K562 (cell line): Measurements from ENCODE around the gene VKORC1. TPM values are rescaled to one million over a fixed set of nuclear protein-coding genes. Genes with fewer than 3 reads are reported as not detected.

ENCODE experiments used
- CC2D1A ChIP-seq: fragments of 450-650 bp; IDR thresholded peaks from 2 replicates; pipeline ENCODE4 v1.6.1; 2017; ENCODE audit warnings: mild to moderate bottlenecking
- DDX20 ChIP-seq: fragments of 450-650 bp; IDR thresholded peaks from 2 replicates; pipeline ENCODE4 v1.6.1; 2016; ENCODE audit warnings: missing genetic modification characterization, low read depth, mild to moderate bottlenecking, missing compliant biosample characterization, moderate library complexity
- HDAC3 ChIP-seq: fragments of 450-650 bp; IDR thresholded peaks from 2 replicates; pipeline ENCODE4 v1.6.1; 2018; ENCODE audit warnings: borderline replicate concordance, mild to moderate bottlenecking, moderate library complexity; ENCODE audit not compliant: partially characterized antibody
- HNRNPL ChIP-seq: fragments of 200-400 bp; formaldehyde crosslinking; IDR thresholded peaks from 2 replicates; pipeline ENCODE4 v1.6.1; 2017; ENCODE audit warnings: low read depth, mild to moderate bottlenecking, low read length
- MCM2 ChIP-seq: fragments of 450-650 bp; IDR thresholded peaks from 2 replicates; pipeline ENCODE4 v1.6.1; 2017; ENCODE audit warnings: low read depth, mild to moderate bottlenecking
- MCM5 ChIP-seq: fragments of 450-650 bp; IDR thresholded peaks from 2 replicates; pipeline ENCODE4 v1.6.1; 2016; ENCODE audit warnings: low read depth
- MXI1 ChIP-seq: IDR thresholded peaks from 2 replicates; pipeline ENCODE4 v1.6.1; 2011; ENCODE audit warnings: low read depth, mild to moderate bottlenecking, improper control_type of control experiment, low read length
- POU5F1 ChIP-seq: fragments of 150-350 bp; IDR thresholded peaks from 2 replicates; pipeline ENCODE4 v1.6.1; 2014; ENCODE audit warnings: borderline replicate concordance, low read length, low read depth, mild to moderate bottlenecking; ENCODE audit not compliant: partially characterized antibody
- SAP30 ChIP-seq: fragments of 200-600 bp; sonication (generic); IDR thresholded peaks from 2 replicates; pipeline ENCODE4 v1.6.1; 2012; ENCODE audit warnings: borderline replicate concordance, low read depth, mild to moderate bottlenecking, moderate library complexity, low read length, control low read depth, inconsistent platforms; ENCODE audit not compliant: insufficient read depth, poor library complexity, severe bottlenecking
- SMARCC2 ChIP-seq: fragments of 450-650 bp; IDR thresholded peaks from 2 replicates; pipeline ENCODE4 v1.6.1; 2017; ENCODE audit warnings: antibody characterized with exemption, moderate library complexity, mild to moderate bottlenecking, low read depth
- SMC3 ChIP-seq: conservative IDR thresholded peaks from 2 replicates; pipeline ENCODE4 v1.6.1; 2011; ENCODE audit warnings: low read depth, low read length, improper control_type of control experiment; ENCODE audit not compliant: insufficient read depth
- TBP ChIP-seq: optimal IDR thresholded peaks from 2 replicates; pipeline ENCODE3; 2011; ENCODE audit warnings: low read depth, low read length, improper control_type of control experiment
- U2AF1 ChIP-seq: fragments of 200-400 bp; formaldehyde crosslinking; optimal IDR thresholded peaks from 2 replicates; pipeline ENCODE3; 2017; ENCODE audit warnings: mild to moderate bottlenecking, low read depth, low read length, moderate library complexity
- ZNF217 ChIP-seq: sonication (generic); formaldehyde crosslinking; IDR thresholded peaks from 2 replicates; pipeline ENCODE4 v1.8.0; 2022; ENCODE audit warnings: mild to moderate bottlenecking, missing genetic modification reagents
- ZNF3 ChIP-seq: fragments of 250-450 bp; sonication (Bioruptor Pico); IDR thresholded peaks from 2 replicates; pipeline ENCODE4 v1.5.0; 2021; ENCODE audit warnings: mild to moderate bottlenecking, moderate library complexity
- ZNF644 ChIP-seq: fragments of 200-800 bp; sonication (Bioruptor generic); IDR thresholded peaks from 2 replicates; pipeline ENCODE4 v1.6.1; 2016; ENCODE audit warnings: low read depth, missing genetic modification characterization, missing compliant biosample characterization
- ZNF717 ChIP-seq: fragments of 250-450 bp; sonication (Bioruptor Pico); IDR thresholded peaks from 2 replicates; pipeline ENCODE4 v1.5.0; 2021
- ZSCAN32 ChIP-seq: fragments of 450-650 bp; formaldehyde crosslinking; IDR thresholded peaks from 2 replicates; pipeline ENCODE4 v1.4.0; 2020; ENCODE audit warnings: mild to moderate bottlenecking, moderate library complexity
- polyA plus RNA-seq, 8 experiments: library from polyadenylated mRNA; depleted of rRNA in 4 of 8; stranded (reverse) in 5 of 8; unstranded in 3 of 8; fragments of >200 nt; fragmentation: Nextera tagmentation in 2 of 8; fragmentation: Illumina TruSeq in 1 of 8; extraction: Ambion mirVana in 2 of 8; extraction: Trizol in 1 of 8; gene quantifications; 2 replicates each; pipeline versions ENCODE4 v1.2.1 to v1.2.3, GENCODE V29; 2011 to 2014; ENCODE audit warnings: inconsistent platforms in 1 of 8, missing spikeins in 1 of 8
- total RNA-seq, 7 experiments: library from RNA; depleted of rRNA in 6 of 7; stranded (reverse); fragments of >200 nt in 6 of 7; fragmentation: Illumina TruSeq in 2 of 7; extraction: Trizol in 2 of 7; gene quantifications; 2 replicates each; pipeline versions ENCODE4 v1.2.1 to v1.2.3, GENCODE V29; 2011 to 2021; ENCODE audit warnings: low replicate concordance in 1 of 7
- TF ChIP-seq, protein P1 (sequence below): sonication (generic); formaldehyde crosslinking; IDR thresholded peaks from 2 replicates; pipeline ENCODE4 v1.8.0; 2022; ENCODE audit warnings: mild to moderate bottlenecking, missing genetic modification reagents
- TF ChIP-seq, protein P2 (sequence below): fragments of 250-450 bp; sonication (Bioruptor Pico); IDR thresholded peaks from 2 replicates; pipeline ENCODE4 v1.5.0; 2021
- TF ChIP-seq, protein P3 (sequence below): fragments of 250-450 bp; sonication (Bioruptor Pico); IDR thresholded peaks from 2 replicates; pipeline ENCODE4 v1.8.0; 2021; ENCODE audit warnings: moderate library complexity, mild to moderate bottlenecking, inconsistent platforms
- TF ChIP-seq, protein P4 (sequence below): fragments of 250-450 bp; sonication (Bioruptor Pico); IDR thresholded peaks from 2 replicates; pipeline ENCODE4 v1.8.0; 2022; ENCODE audit warnings: inconsistent platforms, mild to moderate bottlenecking, moderate library complexity, borderline replicate concordance
- TF ChIP-seq, protein P5 (sequence below): fragments of 250-450 bp; sonication (Bioruptor Pico); IDR thresholded peaks from 2 replicates; pipeline ENCODE4 v1.4.0; 2020; ENCODE audit warnings: mild to moderate bottlenecking, moderate library complexity

Gene VKORC1
- total and polyA plus RNA-seq, 9 of the 15 experiments (the other 6 are each of a cell fraction or from before 2014, with no cell fraction given), result 30.0 to 119 (median 62.1) TPM

DNA sequence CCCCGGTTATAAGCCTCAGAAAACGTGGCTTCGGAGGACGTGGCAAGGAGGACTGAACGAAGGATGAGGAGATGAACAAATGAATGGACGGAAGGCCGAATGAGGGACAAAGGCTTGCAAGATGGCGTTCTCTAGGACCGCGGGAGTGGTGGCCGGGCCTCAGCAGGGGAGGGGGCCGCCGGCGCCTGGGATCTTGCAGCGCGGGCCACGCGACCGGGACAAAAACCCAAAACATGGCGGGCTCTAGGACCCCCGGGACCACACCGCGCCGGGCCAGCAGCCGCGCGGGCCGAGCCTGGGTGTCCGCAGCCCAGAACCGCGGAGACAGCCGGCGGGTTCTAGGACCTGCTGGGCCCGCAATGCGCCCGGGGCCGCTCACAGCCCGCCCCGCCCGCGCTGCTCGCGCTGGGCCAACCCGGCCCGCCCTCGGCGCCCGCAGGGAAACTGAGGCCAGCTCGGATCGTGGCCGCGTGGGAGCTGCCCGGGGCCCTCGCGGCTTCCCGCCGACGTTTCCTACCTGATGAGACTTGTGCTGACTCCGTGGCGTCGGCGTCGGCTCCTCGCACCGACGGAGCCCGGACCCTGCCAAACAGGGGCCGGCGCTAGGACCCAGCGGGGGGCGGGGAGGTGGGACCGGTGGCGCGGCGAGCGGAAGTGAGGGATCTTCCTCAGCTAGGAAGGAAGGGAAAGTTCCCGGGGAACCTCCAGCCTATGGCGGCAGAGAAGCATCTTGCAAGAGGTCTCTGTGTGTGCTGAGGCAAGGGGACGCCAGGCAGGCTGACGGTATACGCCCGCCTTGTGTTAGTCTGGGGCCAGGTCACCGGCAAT, 21.2 kb downstream of the VKORC1 start (continued):
- no peak for TF ChIP-seq ZNF717 (CRISPR knock-in tag)
- no peak for TF ChIP-seq ZNF217 (CRISPR knock-in tag)
- TF ChIP-seq U2AF1, result peak; percentile 90
- peak; percentile 26 for TF ChIP-seq TBP
- TF ChIP-seq SMARCC2, result no peak
- TF ChIP-seq, protein P1, sequence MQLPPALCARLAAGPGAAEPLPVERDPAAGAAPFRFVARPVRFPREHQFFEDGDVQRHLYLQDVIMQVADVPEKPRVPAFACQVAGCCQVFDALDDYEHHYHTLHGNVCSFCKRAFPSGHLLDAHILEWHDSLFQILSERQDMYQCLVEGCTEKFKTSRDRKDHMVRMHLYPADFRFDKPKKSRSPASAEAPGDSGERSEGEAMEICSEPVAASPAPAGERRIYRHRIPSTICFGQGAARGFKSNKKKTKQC, result no peak
- TF ChIP-seq ZNF644 (tag), result peak; percentile 28; the same call in 1 of the 2 replicates
- TF ChIP-seq MCM2, result no peak
- peak; percentile 74 for TF ChIP-seq SAP30
- TF ChIP-seq ZNF3 (CRISPR knock-in tag), result no peak
- 0 out of 2 replicates have a peak, but pooled peaks have one; percentile 29 for TF ChIP-seq HNRNPL
- TF ChIP-seq, protein P2, sequence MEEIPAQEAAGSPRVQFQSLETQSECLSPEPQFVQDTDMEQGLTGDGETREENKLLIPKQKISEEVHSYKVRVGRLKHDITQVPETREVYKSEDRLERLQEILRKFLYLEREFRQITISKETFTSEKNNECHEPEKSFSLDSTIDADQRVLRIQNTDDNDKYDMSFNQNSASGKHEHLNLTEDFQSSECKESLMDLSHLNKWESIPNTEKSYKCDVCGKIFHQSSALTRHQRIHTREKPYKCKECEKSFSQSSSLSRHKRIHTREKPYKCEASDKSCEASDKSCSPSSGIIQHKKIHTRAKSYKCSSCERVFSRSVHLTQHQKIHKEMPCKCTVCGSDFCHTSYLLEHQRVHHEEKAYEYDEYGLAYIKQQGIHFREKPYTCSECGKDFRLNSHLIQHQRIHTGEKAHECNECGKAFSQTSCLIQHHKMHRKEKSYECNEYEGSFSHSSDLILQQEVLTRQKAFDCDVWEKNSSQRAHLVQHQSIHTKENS (CRISPR knock-in tag), result no peak
- no peak for TF ChIP-seq MCM5
- TF ChIP-seq MXI1, result no peak
- TF ChIP-seq, protein P3, sequence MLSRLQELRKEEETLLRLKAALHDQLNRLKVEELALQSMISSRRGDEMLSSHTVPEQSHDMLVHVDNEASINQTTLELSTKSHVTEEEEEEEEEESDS, result no peak
- TF ChIP-seq DDX20 (tag), result no peak
- no peak for TF ChIP-seq SMC3
- no peak for TF ChIP-seq POU5F1
- no peak for TF ChIP-seq HDAC3
- no peak for TF ChIP-seq ZSCAN32 (CRISPR knock-in tag)
- TF ChIP-seq, protein P4, sequence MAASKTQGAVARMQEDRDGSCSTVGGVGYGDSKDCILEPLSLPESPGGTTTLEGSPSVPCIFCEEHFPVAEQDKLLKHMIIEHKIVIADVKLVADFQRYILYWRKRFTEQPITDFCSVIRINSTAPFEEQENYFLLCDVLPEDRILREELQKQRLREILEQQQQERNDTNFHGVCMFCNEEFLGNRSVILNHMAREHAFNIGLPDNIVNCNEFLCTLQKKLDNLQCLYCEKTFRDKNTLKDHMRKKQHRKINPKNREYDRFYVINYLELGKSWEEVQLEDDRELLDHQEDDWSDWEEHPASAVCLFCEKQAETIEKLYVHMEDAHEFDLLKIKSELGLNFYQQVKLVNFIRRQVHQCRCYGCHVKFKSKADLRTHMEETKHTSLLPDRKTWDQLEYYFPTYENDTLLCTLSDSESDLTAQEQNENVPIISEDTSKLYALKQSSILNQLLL (CRISPR knock-in tag), result no peak
- no peak for TF ChIP-seq CC2D1A
- TF ChIP-seq, protein P5, sequence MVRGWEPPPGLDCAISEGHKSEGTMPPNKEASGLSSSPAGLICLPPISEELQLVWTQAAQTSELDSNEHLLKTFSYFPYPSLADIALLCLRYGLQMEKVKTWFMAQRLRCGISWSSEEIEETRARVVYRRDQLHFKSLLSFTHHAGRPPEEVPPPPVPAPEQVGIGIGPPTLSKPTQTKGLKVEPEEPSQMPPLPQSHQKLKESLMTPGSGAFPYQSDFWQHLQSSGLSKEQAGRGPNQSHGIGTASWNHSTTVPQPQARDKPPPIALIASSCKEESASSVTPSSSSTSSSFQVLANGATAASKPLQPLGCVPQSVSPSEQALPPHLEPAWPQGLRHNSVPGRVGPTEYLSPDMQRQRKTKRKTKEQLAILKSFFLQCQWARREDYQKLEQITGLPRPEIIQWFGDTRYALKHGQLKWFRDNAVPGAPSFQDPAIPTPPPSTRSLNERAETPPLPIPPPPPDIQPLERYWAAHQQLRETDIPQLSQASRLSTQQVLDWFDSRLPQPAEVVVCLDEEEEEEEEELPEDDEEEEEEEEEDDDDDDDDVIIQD (CRISPR knock-in tag), result no peak
